Measurements from ENCODE around the gene TRIB2. TPM values are rescaled to one million over a fixed set of nuclear protein-coding genes. Genes with fewer than 3 reads are reported as not detected.

Gene TRIB2
- total RNA-seq, 1 donor from 2014 or later, result 131 TPM

- Mint-ChIP-seq H3K9me3 (ENCODE audit: unreplicated experiment) (peaks cover 2% of the 10 kb centered on the region), H3K27me3 (ENCODE audit: unreplicated experiment) (peaks cover 5% of the 10 kb centered on the region), H3K27ac (ENCODE audit: unreplicated experiment) (no peak overlapping the region), H3K36me3 (ENCODE audit: unreplicated experiment) (peaks cover 5% of the 10 kb centered on the region), H3K4me3 (ENCODE audit: unreplicated experiment) (no peak overlapping the region), H3K4me1 (ENCODE audit: low read depth, unreplicated experiment) (peaks cover 3% of the 10 kb centered on the region)
- no peak for TF ChIP-seq CTCF (IDR thresholded peaks at IDR 0.05; ENCODE audit: partially characterized antibody, unreplicated experiment)
- no peak for DNase-seq
Measured at GRCh38 chr2:12773586-12774394, 57.1 kb downstream of the TRIB2 start.

GRCh38 chr2:12774395-12774727 lies 57.6 kb downstream of the TRIB2 start:
- Mint-ChIP-seq H3K27me3 (ENCODE audit: unreplicated experiment) (peaks cover 5% of the 10 kb centered on the region), H3K4me1 (ENCODE audit: low read depth, unreplicated experiment) (peaks cover 3% of the 10 kb centered on the region), H3K4me3 (ENCODE audit: unreplicated experiment) (no peak overlapping the region), H3K36me3 (ENCODE audit: unreplicated experiment) (peaks cover 5% of the 10 kb centered on the region), H3K9me3 (ENCODE audit: unreplicated experiment) (peaks cover 2% of the 10 kb centered on the region), H3K27ac (ENCODE audit: unreplicated experiment) (no peak overlapping the region)
- TF ChIP-seq CTCF (IDR thresholded peaks at IDR 0.05; ENCODE audit: partially characterized antibody, unreplicated experiment), result no peak
- DNase-seq, result no peak

GRCh38 chr2:12776521-12776961 lies 59.8 kb downstream of the TRIB2 start:
- Mint-ChIP-seq H3K27me3 (ENCODE audit: unreplicated experiment) (peaks cover 3% of the 10 kb centered on the region), H3K27ac (ENCODE audit: unreplicated experiment) (no peak overlapping the region), H3K36me3 (ENCODE audit: unreplicated experiment) (peaks cover 5% of the 10 kb centered on the region), H3K9me3 (ENCODE audit: unreplicated experiment) (peaks cover 2% of the 10 kb centered on the region), H3K4me1 (ENCODE audit: low read depth, unreplicated experiment) (peaks cover 3% of the 10 kb centered on the region), H3K4me3 (ENCODE audit: unreplicated experiment) (no peak overlapping the region)
- no peak for TF ChIP-seq CTCF (IDR thresholded peaks at IDR 0.05; ENCODE audit: partially characterized antibody, unreplicated experiment)
- DNase-seq, result no peak

- no peak for DNase-seq
- Mint-ChIP-seq H3K27me3 (ENCODE audit: unreplicated experiment) (peaks cover 3% of the 10 kb centered on the region), H3K36me3 (ENCODE audit: unreplicated experiment) (peaks cover 5% of the 10 kb centered on the region), H3K9me3 (ENCODE audit: unreplicated experiment) (peaks cover under 1% of the 10 kb centered on the region), H3K27ac (ENCODE audit: unreplicated experiment) (no peak overlapping the region), H3K4me1 (ENCODE audit: low read depth, unreplicated experiment) (peaks cover under 1% of the 10 kb centered on the region), H3K4me3 (ENCODE audit: unreplicated experiment) (no peak overlapping the region)
- TF ChIP-seq CTCF (IDR thresholded peaks at IDR 0.05; ENCODE audit: partially characterized antibody, unreplicated experiment), result no peak
Measured at GRCh38 chr2:12778369-12778768, 61.6 kb downstream of the TRIB2 start.

- no peak for DNase-seq
- peaks cover 3% of the 10 kb centered on the region for H3K27me3 Mint-ChIP-seq (ENCODE audit: unreplicated experiment)
- H3K4me1 Mint-ChIP-seq (ENCODE audit: low read depth, unreplicated experiment), result no peaks in the 10 kb centered on the region
- peaks cover 5% of the 10 kb centered on the region for H3K36me3 Mint-ChIP-seq (ENCODE audit: unreplicated experiment)
- TF ChIP-seq CTCF (IDR thresholded peaks at IDR 0.05; ENCODE audit: partially characterized antibody, unreplicated experiment), result no peak
- H3K4me3 Mint-ChIP-seq (ENCODE audit: unreplicated experiment), result no peak overlapping the region
- no peak overlapping the region for H3K27ac Mint-ChIP-seq (ENCODE audit: unreplicated experiment)
- no peaks in the 10 kb centered on the region for H3K9me3 Mint-ChIP-seq (ENCODE audit: unreplicated experiment)
Measured at GRCh38 chr2:12778811-12779579, 62.3 kb downstream of the TRIB2 start.

Measured in glutamatergic neuron (in vitro differentiated cells).